HG03342 (cell line): ENCODE data around the gene MAP4K3.
"Not testable (repeated sequence)": the region's sequence is repeated elsewhere in the genome, so short reads cannot be mapped to it uniquely, and the experiment has no call there.

ENCODE experiments used
- ATAC-seq: cut with Tn5 transposase; IDR thresholded peaks from one replicate; pipeline ENCODE4 v1.9.1; 2021; ENCODE audit warnings: mild to moderate bottlenecking, moderate library complexity; ENCODE audit not compliant: unreplicated experiment

MAP4K3 gene

DNA sequence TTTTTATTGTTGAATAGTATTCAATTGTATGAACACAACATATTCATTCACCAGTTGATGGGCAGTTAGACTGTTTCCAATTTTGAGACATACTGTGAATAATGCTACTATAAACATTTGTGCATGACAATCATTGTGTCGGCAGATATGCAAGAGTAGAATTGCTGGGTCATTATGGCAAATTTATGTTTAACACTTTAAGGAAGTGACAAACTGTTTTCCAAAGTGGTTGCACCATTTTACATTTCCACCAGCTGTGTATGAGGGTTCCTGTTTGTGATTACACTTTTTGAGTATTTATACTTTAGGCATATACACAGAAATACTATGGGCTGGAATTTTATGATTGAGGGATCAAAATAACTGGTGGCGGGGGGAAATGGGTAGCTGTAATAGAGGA is 61.2 kb downstream of the MAP4K3 start:
- no peak for ATAC-seq

GRCh38 chr2:39373181-39373802 is 63.8 kb downstream of the MAP4K3 start:
- no peak for ATAC-seq

GRCh38 chr2:39370101-39370500 is 67.0 kb downstream of the MAP4K3 start:
- no peak for ATAC-seq

- no peak for ATAC-seq
These were observed 68.2 kb downstream of the MAP4K3 start for GRCh38 chr2:39368846-39369245.

DNA sequence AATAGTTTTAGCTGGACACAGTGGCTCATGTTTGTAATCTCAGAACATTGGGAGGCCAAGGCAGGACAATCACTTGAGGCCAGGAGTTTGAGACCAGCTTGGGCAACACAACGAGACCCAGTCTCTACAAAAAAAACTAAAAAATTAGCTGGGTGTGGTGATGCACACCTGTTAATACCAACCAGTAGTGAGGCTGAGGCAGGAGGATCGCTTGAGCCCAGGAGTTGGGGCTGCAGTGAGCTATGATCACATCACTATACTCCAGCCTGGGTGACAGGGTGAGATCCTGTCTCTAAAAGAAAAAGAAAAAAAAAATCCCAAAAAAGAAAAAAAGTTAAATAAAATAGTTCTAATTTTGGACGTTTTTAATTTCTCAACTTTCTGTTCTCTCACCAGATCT is 68.7 kb downstream of the MAP4K3 start:
- ATAC-seq = no peak

GRCh38 chr2:39362595-39362994 is 74.5 kb downstream of the MAP4K3 start:
- no peak for ATAC-seq

- no peak for ATAC-seq
These were observed 75.6 kb downstream of the MAP4K3 start for GRCh38 chr2:39361511-39361910.

- not testable (repeated sequence) for ATAC-seq
These were observed 76.7 kb downstream of the MAP4K3 start for GRCh38 chr2:39360342-39360741.

GRCh38 chr2:39359453-39360038 is 77.5 kb downstream of the MAP4K3 start:
- ATAC-seq = no peak

DNA sequence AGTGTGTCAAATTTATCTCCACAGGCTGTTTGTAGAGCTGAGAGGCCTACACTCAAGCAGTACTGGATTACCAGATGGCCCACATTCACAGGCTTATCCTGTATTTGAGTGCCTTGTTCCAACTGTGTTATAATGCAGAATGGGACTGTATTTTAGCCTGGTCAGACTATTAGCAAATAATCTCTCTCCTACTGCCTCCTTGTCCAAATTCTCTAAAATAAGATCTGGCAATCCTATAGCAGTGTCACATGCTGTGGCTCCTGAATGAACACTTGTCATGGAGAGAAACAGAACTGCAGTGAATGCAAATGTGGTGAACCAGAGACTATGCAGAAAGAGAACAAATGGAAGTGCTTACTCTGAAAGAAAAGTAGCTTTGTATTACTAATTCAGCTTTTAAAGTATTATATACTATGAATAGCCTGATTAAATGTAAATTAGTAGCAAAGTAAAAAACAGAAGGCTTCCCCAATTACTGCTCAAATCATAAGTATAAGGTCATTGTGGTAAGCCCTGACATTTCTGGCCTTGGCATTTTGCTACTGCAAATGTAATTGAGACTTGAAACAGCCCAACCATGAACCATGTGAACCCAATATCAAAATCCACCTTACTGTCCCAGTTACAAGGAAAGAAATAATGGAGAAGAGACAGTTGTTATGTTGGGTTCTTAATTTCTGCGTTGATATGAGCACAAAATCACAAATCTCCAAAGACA is 80.0 kb downstream of the MAP4K3 start:
- no peak for ATAC-seq

- ATAC-seq = no peak
These were observed 86.4 kb downstream of the MAP4K3 start for GRCh38 chr2:39350658-39351057.

DNA sequence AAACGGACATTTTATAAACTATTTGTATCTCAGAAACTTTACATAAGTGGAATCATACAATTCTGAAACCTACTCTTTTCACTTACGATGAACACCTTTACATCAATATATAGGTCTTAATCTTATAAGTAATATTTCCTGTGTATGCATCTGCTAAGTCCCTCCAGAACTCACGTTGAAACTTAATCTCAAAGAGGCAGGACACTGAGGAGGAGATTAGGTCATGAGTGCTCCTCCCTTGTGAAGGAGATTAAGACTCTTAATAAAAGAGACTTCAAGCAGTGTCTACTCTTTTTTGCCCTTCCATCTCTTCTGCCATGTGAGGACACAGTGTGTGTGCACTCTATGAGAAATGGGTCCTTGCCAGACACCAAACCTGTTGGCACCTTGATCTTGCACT is 98.6 kb downstream of the MAP4K3 start:
- ATAC-seq = no peak

- ATAC-seq = no peak
These were observed 101.2 kb downstream of the MAP4K3 start for GRCh38 chr2:39335930-39336329.

- no peak for ATAC-seq
These were observed 102.1 kb downstream of the MAP4K3 start for GRCh38 chr2:39334978-39335377.

- ATAC-seq = no peak
These were observed 102.6 kb downstream of the MAP4K3 start for GRCh38 chr2:39334529-39334928.

DNA sequence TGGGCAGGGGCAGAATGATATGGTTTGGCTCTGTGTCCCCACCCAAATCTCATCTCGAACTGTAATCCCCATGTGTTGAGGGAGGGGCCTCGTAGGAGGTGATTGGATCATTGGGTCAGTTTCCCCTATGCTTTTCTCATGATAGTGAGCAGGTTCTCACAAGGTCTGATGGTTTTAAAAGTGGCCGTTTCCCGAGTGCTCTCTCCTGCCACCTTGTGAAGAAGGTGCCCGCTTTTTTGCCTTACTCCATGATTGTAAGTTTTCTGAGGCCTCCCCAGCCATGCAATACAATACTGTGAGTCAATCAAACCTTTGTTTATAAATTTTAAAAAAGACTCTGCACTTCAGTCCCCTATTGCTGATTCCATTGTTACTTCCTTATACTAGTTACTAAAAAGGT is 110.4 kb downstream of the MAP4K3 start:
- ATAC-seq = no peak

GRCh38 chr2:39325966-39326365 is 111.1 kb downstream of the MAP4K3 start:
- ATAC-seq = no peak

DNA sequence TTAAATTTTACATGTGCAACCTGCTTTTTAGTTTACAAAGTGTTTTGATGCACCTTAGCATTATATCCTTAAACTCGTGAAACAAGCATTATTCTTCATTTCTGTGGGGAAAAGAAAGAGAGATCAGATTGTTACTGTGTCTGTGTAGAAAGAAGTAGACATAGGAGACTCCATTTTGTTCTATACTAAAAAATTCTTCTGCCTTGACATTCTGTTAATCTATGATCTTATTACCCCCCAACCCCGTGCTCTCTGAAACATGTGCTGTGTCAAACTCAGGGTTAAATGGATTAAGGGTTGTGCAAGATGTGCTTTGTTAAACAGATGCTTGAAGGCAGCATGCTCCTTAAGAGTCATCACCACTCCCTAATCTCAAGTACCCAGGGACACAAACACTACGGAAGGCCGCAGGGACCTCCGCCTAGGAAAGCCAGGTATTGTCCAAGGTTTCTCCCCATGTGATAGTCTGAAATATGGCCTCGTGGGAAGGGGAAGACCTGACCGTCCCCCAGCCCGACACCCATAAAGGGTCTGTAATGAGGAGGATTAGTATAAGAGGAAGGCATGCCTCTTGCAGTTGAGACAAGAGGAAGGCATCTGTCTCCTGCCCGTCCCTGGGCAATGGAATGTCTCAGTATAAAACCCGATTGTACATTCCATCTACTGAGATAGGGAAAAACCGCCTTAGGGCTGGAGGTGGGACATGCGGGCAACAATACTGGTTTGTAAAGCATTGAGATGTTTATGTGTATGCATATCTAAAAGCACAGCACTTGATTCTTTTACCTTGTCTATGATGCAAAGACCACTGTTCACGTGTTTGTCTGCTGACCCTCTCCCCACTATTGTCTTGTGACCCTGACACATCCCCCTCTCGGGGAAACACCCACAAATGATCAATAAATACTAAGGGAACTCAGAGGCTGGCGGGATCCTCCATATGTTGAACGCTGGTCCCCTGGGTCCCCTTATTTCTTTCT is 115.7 kb downstream of the MAP4K3 start:
- ATAC-seq = not testable (repeated sequence)

DNA sequence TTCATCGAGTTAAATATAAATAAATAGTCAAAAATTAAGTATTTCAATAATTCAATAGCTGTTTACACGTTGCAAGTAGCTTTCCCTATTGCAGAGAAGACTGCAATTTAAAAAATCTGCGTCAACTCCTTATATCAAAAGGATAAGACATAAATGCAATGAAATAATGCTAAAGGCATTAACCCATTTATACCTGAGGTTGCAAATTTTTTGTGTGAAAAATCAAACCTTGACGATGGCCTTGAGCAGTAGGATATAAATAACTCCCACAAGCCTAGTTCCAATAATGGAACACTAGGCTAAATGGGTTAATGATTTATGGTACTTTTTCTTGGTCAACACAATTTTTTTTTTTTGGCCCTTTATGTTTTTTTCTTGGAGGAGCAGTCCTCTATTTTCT is 116.9 kb downstream of the MAP4K3 start:
- no peak for ATAC-seq

GRCh38 chr2:39313575-39313974 is 123.5 kb downstream of the MAP4K3 start:
- no peak for ATAC-seq

GRCh38 chr2:39311469-39311868 is 125.6 kb downstream of the MAP4K3 start:
- ATAC-seq = no peak
